HG03196 (cell line): ENCODE measurements around the gene RBM44.
A peak's percentile ranks its signal among the peaks of the same experiment; 100 is the strongest.
"Not testable (repeated sequence)": the region's sequence is repeated elsewhere in the genome, so short reads cannot be mapped to it uniquely, and the experiment has no call there.

Source experiments
- ATAC-seq: cut with Tn5 transposase; IDR thresholded peaks from one replicate; pipeline ENCODE4 v1.9.1; 2021; ENCODE audit not compliant: unreplicated experiment

RBM44 gene

DNA sequence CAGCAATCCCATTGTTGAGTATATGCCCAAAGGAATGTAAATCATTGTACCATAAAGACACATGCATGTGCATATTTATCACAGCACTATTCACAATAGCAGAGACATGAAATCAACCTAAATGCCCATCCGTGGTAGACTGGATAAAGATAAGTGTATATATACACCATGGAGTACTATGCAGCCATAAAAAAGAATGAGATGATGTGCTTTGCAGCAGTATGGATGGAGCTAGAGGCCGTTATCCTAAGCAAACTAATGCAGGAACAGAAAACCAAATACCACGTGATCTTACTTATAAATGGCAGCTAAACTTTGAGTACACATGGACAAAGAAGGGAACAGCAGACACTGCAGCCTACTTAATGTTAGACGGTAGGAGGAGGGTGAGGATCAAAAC lies 42.5 kb downstream of the RBM44 start:
- no peak for ATAC-seq

DNA sequence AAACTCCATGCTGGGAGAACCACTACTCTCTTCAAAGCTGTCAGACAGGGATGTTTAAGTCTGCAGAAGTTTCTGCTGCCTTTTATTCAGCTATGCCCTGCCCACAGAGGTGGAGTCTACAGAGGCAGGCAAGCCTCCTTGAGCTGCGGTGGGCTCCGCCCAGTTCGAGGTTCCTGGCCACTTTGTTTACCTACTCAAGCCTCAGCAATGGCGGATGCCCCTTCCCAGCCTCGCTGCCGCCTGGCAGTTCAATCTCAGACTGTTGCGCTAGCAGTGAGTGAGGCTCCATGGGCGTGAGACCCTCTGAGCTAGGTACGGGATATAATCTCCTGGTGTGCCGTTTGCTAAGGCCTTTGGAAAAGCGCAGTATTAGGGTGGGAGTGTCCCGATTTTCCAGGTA lies 50.4 kb downstream of the RBM44 start:
- not testable (repeated sequence) for ATAC-seq

DNA sequence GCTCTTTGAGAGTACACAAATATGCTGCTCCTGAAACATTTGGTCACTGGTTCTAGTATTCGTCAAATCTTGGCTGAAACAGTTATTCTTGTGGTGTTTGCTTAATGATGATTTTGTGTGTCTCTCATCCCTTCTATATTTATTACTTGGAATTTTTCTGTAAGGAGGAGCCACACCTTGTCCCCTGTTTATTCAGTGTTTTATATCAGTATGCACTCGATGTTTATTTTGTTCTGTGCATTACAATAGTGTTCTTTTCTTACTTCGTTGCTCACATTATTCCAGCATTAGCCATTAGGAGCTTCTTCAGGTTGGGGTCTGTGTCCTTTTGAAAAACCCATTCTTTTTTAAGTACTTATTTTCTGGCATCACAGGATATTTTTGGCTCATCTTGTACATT lies 55.7 kb downstream of the RBM44 start:
- ATAC-seq, result no peak

DNA sequence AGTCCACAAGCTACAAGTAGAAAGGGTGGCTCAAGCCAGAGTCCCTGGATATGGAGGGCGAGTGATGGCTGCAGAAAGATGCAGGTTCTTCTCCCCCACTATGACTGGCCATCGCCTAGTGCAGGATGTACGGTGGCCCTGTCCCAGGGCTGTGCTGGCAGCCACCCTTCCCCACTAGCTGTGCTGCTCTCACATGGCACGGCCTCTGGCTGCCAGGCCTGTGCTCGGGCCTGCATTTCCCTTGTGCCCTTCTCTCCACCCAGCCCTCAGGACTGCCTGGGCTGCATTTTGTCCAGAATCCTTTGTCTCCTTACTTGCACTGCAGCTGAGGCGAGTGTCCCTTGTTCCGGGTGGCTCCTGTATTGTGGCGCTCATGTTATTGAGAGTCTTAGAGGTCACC lies 59.2 kb downstream of the RBM44 start:
- ATAC-seq, result no peak

DNA sequence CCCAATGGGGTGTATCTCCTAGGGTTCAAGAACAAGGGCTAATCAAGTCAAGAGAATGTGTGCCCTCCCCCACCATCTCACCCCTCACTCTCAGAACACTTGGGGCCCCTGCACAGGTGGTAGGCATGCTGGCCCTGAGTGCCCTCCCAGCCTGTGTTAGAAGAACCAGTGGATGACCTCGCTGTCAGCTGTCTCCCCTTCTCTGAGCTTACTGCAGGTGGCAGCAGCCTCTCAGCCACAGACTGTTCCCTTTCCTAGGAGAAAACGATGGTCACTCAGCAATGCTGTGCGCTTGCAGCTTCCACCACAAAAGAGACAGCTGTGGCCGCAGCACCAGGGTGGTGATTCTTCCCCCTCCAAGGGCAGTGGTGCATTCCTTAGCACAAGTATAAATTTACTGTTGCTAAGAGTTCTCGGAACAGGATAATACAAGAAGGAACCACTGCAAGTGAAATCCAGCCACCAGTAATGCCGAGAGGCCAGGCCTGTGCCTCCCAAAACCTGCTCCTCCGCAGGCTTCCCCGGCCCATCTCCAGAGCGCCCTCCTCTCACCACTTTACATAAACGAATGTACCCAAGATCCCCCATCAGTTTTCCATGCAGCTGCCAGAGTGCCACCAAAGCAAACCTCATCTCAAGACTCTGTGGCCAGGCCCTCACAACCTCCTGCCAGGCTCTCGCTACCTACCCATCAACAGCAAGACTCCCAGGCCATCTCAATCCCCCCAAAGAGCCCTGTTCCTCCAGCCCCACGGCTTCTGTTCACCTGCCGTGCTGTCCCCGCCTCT lies 59.9 kb downstream of the RBM44 start:
- peak; percentile 61 for ATAC-seq

DNA sequence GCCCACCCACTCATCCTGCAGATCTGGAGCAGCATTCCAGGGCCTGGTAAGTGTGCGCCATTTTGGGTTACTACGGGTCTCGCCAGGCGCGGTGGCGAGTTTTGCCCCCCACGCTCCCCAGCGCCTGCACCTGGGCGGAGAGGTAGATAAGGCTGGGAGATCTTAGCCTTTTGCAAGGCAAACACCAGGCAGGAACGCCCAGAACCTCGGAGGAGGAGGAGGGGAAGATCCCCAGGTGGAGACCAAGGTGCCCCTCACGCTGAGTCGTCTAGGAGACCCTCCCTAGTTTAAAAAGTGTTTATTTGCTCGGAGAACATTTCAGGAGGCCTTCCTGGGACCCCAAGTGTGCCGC lies 60.5 kb downstream of the RBM44 start:
- ATAC-seq, result no peak

DNA sequence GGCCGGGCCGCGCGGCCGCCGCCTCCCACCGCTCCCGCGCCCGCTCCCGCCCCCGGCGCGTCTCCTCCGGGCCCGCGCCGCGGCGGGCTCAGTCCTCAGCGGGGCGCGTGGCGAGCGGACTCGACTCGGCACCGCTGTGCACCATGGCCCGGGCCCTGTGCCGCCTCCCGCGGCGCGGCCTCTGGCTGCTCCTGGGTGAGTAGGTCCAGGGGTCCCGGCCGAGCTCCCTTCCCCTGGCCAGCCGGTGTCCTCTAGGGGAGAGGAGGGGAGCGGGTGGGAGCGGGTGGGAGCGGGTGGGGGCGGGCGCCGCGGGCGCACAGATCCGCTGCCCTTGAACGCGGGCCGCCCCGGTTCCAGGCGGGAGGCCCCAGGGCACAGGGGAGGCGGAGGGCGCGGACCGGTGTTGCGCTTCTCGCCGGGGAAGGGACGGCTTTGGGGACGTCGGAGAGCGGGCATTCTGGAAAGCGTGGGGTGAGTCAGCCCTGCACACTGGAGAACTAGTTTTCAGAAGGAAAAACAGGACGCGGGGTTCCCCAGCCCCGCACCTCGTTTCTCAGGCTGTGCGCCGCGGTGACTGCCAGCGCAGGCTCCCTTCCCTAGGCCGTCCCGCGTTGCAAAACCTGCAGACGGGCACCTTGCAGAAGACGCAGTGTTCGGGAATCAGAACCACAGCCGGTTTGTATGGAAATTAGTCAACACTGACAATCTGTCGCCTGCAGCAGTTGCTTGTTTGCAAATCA lies 61.1 kb downstream of the RBM44 start, which contains the start of gene RAMP1:
Gene RAMP1 (plus strand): TSS at position 91 of the 740 bp plus-strand sequence. CDS start 53 bp downstream, at position 144.
- ATAC-seq, result no peak

DNA sequence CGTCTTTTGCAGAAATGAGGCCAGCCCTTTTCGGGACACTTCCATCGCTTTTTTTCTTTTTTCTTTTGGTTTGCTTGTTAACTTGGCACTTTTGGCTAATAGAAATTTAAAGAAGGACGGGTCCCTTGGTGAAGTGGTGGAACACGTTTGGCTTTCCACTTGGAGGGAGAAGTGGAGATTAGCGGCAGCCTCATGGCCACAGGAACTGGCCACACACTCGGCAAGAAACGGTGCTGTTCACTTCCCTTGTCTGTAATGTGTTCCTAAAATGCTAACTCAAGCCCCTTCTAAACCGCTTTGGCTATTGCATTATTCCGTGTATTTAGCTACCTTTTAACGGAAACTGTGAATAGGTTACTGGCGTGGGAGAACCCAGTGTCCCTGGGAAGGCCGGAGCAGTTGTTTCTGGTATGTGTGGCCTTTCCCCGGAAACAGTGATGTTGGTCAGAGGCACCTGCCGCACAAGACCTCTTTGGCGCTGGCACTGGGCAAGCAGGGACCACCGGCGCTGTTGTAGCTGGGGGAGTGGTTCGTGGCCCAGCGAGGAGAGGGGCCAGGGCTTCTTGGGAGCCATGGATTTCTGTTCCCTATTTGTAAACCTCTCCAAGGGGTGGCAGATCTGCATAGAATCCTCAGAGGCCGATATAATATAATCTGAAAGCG lies 61.8 kb downstream of the RBM44 start:
- ATAC-seq, result no peak

DNA sequence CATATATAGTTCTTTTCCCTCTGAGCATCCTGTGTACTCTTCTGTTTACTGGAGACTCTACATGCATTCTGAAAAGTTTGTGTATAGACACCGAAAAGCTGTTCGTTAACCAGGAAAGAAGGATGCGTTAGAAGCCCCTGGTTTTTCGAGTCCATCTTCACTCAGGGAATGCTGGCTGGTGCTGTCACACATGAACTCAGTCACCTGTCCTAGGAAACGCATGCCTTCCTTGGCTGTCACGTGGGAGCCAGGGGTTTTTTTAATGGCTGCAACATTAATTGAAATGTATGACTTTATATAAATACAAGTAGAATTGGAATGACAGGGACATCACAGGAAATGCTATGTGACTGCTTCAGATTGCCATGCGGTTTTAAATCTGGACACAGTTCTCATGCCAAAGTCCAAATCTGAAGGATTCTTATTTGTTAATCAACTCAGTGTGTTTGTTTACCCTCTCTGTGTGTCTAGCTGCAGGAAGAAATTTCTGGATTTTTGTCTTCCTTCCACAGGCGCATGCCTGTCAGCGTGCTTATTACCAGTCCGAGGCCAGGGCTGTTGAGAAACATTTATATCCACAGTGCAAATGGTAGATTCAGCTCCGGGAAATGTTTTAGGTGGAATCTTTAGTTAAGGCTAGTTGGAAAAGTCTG lies 63.4 kb downstream of the RBM44 start:
- no peak for ATAC-seq

DNA sequence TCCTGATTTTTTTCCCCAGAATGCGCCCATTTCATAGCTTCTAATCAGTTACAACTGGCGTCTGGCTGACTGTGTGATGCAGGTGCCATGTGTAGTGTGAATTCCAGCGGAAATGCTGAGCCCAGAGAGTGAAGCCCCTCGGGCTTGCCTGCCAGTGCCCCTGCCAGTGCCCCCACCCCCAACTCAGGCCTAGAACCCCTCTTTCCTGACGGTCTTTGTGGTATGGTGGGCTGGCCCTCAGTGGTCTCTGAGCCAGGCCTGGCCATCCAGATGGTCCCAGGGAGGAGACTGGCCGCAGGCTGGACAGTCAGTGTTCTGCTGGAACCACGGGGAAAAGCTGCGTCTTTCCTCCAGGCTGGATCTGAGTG lies 63.9 kb downstream of the RBM44 start:
- no peak for ATAC-seq

DNA sequence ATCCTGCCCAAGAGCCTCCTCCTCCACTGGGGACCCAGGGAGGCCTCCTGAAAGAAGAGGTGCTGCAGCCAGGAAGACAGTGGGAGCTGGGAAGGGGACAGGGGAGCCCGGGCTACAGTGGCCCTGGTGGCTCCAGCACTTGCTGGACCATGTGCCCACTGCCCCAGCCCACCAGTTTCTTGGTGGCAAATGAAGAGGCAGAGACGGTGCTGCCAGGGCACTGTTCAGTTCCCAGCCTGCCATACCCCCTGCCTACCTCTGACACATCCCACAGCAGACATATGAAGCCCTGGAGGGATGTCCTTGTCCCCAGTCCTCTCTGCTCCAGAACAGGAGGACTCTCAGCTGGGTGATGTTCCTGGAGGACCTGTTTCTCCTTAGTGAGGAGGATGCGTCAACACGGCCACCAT lies 64.5 kb downstream of the RBM44 start:
- ATAC-seq, result no peak

DNA sequence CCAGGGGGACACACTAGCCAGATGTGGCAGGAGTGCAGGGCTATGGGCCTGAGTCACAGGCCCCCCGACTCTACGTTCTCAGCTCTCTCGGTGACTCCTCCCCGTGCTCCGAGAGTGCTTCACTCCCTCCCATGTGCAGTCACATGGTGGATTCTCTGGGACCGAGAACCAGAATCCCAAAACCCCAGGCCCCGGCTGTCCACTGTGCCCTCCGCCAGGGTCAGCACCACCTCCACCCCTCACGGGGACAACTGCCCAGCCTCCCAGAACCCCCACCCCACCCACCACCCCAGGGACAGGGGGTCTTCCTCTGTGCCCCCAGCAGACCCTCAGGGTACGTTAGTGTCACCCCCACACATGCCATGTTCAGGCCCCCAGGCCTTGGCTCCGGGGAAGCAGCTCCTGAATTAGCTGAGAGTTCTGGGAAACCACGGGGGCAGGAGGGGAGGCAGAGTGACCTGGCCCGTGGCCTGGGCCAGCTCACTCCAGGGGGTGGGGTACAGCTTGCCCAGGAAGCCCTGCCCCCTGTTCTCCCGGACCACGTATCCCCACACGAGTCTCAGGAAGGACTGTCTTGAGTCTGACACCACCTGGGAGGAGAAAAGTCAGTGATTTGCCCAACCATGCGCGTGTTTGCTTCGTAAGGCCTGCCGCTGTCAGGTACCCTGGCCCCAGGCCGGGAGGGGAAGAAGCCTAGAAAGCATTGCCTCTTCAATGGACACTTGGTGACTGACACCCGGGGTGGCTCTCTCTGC lies 65.3 kb downstream of the RBM44 start:
- ATAC-seq, result no peak

DNA sequence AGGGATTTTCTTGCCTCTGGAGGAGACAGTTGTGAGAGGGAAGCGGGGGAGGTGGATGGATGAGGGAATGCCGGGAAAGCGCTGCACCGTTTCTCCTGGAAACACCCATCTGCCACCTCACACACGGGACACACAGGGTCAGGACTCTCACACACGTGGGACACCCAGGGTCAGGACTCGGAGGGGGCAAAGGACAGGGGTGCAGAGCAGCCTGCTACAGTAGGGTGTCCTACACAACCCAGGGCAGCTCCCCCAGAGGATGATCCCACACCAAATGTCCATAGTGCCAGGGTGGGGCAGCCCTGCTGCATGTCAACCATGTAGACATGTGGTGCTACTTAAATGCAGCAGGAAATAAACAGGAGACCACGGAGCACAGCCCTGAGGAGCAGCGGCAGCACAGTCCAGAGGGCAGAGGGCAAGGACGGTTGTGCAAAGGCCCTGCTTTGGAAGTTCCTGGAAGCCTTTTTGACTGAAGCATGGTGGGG lies 65.9 kb downstream of the RBM44 start:
- ATAC-seq, result no peak

DNA sequence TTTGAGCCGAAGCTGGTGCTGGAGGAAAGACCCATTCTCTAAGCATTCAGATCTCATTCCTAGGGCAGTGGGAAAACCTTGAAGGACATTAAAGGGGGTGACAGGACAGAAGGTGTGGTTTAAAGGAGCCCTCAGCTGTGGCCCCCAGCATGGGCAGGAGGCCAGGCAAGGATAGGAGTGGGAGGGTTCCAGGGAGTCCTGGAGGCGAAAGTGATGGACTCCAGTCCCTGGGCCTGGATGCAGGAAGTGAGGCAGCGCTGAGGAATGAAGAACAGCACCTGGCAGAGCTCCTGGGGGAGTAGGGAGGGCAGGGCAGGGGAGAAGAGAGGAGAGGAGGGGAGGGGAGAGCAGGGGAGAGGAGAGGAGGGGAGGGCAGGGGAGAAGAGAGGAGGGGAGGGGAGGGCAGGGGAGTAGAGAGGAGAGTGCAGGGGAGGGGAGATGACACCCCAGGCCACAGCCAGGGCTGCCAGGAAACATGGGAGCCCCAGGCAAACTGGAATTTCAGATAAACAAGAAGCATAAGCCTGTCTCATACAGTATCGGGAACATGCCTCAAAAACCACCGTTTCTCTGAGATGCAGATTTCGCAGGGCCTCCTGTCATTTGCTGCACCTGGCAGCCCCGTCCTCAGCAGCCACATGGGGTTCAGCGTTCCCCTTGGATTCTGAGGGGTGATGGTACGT lies 66.5 kb downstream of the RBM44 start:
- ATAC-seq, result no peak

DNA sequence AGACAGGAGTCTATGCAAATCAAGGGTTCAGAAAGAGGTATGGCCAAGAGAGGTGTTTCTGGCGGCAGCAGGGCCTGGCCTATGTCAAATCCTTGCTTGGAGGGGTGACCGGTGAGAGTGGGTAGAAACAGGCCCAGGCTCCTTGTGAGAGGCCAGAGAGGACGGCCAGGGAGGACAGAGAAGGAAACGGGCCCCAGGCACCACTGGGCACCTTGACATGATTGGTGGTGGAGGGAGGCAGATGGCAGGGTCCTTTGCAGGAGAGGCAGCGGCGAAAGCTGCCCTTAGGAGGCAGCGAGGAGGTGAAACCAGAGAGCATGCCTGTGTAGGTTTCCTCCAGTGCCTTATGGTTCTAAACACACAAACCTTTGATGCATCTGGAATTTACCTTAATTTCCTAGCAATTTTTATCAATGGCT lies 67.1 kb downstream of the RBM44 start:
- ATAC-seq, result no peak

DNA sequence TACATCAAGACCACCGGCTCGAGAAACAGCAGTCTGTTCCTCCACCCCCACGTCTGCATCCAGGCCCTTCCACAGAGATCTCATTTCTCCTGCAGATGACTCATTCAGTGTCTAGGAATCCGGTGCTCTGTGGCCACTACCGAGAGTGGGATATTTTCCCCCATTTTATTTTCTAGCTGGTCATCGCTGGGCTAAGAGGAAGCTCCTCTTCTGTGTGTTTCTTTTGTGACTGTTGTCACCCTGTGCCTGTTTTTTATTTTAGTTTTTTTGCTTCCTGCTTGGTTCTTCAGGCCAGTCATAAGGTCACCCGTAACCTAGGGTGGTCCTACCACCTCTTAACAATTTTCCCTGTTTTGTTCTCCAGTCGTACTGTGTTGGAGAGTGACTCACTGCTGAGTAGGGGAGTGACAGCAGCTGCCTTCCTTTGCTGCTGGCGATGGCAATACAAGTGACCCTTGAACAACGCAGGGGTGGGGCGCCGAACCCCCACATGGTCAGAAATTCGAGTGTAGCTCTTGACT lies 67.6 kb downstream of the RBM44 start:
- ATAC-seq, result no peak

DNA sequence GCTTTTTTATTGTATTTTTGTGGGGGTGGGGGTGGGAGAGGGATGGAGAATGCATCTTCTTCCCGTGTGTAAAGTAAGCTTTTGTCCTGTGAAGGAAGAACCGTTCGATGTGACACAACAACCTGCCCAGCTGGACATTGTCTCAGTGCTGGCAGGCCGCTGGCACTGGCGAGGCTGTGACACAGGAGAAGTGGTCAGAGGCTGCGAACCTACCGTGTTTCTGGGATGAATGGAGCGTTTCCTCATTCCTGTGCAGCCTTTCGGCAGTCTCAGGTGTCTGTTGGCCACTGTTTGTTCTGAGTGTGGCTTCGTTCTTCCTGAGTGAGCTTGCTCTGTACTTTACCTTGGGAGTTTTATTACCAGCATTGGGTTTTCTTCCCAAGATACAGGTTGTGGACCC lies 68.9 kb downstream of the RBM44 start:
- ATAC-seq, result no peak

DNA sequence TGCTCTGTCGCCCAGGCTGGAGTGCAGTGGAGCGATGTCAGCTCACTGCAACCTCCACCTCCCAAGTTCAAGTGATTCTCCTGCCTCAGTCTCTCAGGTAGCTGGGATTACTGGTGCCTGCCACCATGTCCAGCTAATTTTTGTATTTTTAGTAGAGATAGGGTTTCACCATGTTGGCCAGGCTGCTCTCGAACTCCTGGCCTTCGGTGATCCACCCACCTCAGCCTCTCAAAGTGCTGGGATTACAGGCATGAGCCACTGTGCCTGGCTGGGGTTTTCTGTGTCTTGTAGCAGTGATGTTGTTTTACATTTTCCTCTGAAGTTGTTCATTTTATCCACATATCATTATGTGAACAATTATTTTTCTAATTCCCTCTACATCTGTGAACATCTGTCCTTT lies 69.5 kb downstream of the RBM44 start:
- not testable (repeated sequence) for ATAC-seq

DNA sequence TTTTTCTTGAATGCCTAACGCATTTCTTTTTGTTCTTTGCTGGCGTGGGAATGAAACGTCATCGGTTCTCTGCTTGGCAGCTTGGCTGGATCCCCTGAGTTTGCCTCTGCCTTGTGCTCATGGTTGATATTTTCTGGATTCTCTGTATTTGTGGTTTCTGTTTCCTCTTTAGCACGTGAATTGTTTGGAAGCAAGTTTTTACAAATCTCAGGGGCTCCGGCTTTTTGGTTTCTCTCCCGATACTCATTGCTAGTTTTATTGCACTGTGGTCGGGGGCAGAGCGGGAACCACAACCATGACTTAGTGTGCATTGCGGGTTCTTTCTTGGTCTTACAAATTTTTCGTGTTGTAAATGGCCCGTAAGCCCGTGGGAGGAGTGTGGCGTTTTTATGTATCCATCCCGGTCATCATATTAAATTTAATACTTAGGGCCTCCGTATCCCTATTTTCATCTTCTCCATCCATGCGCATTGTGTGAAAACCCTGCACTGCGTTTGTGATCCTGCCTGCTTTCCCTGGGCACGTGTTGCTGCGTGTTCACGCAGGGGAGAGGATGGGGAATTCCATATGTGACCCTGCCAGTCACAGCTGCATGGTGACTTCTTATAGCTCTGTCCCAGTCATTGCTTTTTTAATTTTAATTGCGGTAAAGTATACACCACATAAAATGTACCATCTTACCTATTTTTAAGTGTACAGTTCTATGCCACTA lies 70.2 kb downstream of the RBM44 start:
- ATAC-seq, result no peak
